ENCODE data around the gene DMBT1. TPM values are rescaled to one million over a fixed set of nuclear protein-coding genes. Genes with fewer than 3 reads are reported as not detected.

Gene DMBT1
- total RNA-seq, 1 donor from 2014 or later: not detected

- Mint-ChIP-seq H3K27ac (ENCODE audit: unreplicated experiment) (no peak overlapping the region), H3K4me1 (ENCODE audit: low read depth, unreplicated experiment) (peaks cover 2% of the 10 kb centered on the region), H3K27me3 (ENCODE audit: low read depth, unreplicated experiment) (peaks cover 31% of the 10 kb centered on the region), H3K36me3 (ENCODE audit: low read depth, unreplicated experiment) (no peaks in the 10 kb centered on the region), H3K4me3 (ENCODE audit: unreplicated experiment) (no peak overlapping the region), H3K9me3 (ENCODE audit: unreplicated experiment) (peaks cover 6% of the 10 kb centered on the region)
- Histone ChIP-seq H3K4me2 (ENCODE audit: low read length) (no peak overlapping the region), H3K27me3 (ENCODE audit: insufficient read depth, low read length) (peaks cover 21% of the 10 kb centered on the region), H3K4me1 (ENCODE audit: insufficient read depth, low read length) (no peaks in the 10 kb centered on the region), H3K36me3 (ENCODE audit: insufficient read depth, low read length) (no peaks in the 10 kb centered on the region), H3K4me3 (ENCODE audit: insufficient read depth, low read depth, low read length) (no peak overlapping the region), H3K27ac (ENCODE audit: low read depth, low read length) (no peak overlapping the region), H3K9me3 (ENCODE audit: insufficient read depth, low read depth, low read length) (no peaks in the 10 kb centered on the region), H2AFZ (ENCODE audit: low read depth, low read length) (no peak overlapping the region), H3K9ac (ENCODE audit: low read length) (no peak overlapping the region), H3K79me2 (ENCODE audit: insufficient read depth, low read length) (no peaks in the 10 kb centered on the region), H4K20me1 (ENCODE audit: insufficient read depth, low read length) (no peaks in the 10 kb centered on the region)
- TF ChIP-seq CTCF (IDR thresholded peaks at IDR 0.05; ENCODE audit: insufficient read depth, low read depth, low read length) (no peak), EZH2 (IDR thresholded peaks at IDR 0.05; ENCODE audit: insufficient read depth, low read length) (no peak)
- DNase-seq (ENCODE audit: low read depth): no peak
- no peak for FAIRE-seq
Observed at GRCh38 chr10:122532601-122533296, 27.8 kb upstream of the DMBT1 start.

GRCh38 chr10:122537545-122537944, 23.0 kb upstream of the DMBT1 start:
- Histone ChIP-seq H2AFZ (ENCODE audit: low read depth, low read length) (no peak overlapping the region), H4K20me1 (ENCODE audit: insufficient read depth, low read length) (no peaks in the 10 kb centered on the region), H3K9me3 (ENCODE audit: insufficient read depth, low read depth, low read length) (no peaks in the 10 kb centered on the region), H3K27me3 (ENCODE audit: insufficient read depth, low read length) (peaks cover 7% of the 10 kb centered on the region), H3K36me3 (ENCODE audit: insufficient read depth, low read length) (no peaks in the 10 kb centered on the region), H3K79me2 (ENCODE audit: insufficient read depth, low read length) (no peaks in the 10 kb centered on the region), H3K4me3 (ENCODE audit: insufficient read depth, low read depth, low read length) (no peak overlapping the region), H3K4me2 (ENCODE audit: low read length) (no peak overlapping the region), H3K4me1 (ENCODE audit: insufficient read depth, low read length) (no peaks in the 10 kb centered on the region), H3K27ac (ENCODE audit: low read depth, low read length) (no peak overlapping the region), H3K9ac (ENCODE audit: low read length) (no peak overlapping the region)
- TF ChIP-seq CTCF (IDR thresholded peaks at IDR 0.05; ENCODE audit: insufficient read depth, low read depth, low read length) (no peak), EZH2 (IDR thresholded peaks at IDR 0.05; ENCODE audit: insufficient read depth, low read length) (no peak)
- no peaks in the 10 kb centered on the region for H3K36me3 Mint-ChIP-seq (ENCODE audit: low read depth, unreplicated experiment)
- no peaks in the 10 kb centered on the region for H3K9me3 Mint-ChIP-seq (ENCODE audit: unreplicated experiment)
- peaks cover 22% of the 10 kb centered on the region for H3K27me3 Mint-ChIP-seq (ENCODE audit: low read depth, unreplicated experiment)
- no peak overlapping the region for H3K27ac Mint-ChIP-seq (ENCODE audit: unreplicated experiment)
- DNase-seq (ENCODE audit: low read depth): no peak
- FAIRE-seq: no peak
- no peak overlapping the region for H3K4me3 Mint-ChIP-seq (ENCODE audit: unreplicated experiment)
- no peaks in the 10 kb centered on the region for H3K4me1 Mint-ChIP-seq (ENCODE audit: low read depth, unreplicated experiment)

GRCh38 chr10:122541541-122542002, 19.0 kb upstream of the DMBT1 start:
- no peak overlapping the region for H2AFZ ChIP-seq (ENCODE audit: low read depth, low read length)
- DNase-seq (ENCODE audit: low read depth): no peak
- no peaks in the 10 kb centered on the region for H3K9me3 Mint-ChIP-seq (ENCODE audit: unreplicated experiment)
- H3K4me2 ChIP-seq (ENCODE audit: low read length): no peak overlapping the region
- H4K20me1 ChIP-seq (ENCODE audit: insufficient read depth, low read length): no peaks in the 10 kb centered on the region
- TF ChIP-seq EZH2 (IDR thresholded peaks at IDR 0.05; ENCODE audit: insufficient read depth, low read length) (no peak), CTCF (IDR thresholded peaks at IDR 0.05; ENCODE audit: insufficient read depth, low read depth, low read length) (no peak)
- no peak overlapping the region for H3K27ac ChIP-seq (ENCODE audit: low read depth, low read length)
- H3K9ac ChIP-seq (ENCODE audit: low read length): no peak overlapping the region
- H3K9me3 ChIP-seq (ENCODE audit: insufficient read depth, low read depth, low read length): no peaks in the 10 kb centered on the region
- H3K4me3 Mint-ChIP-seq (ENCODE audit: unreplicated experiment): no peak overlapping the region
- H3K4me3 ChIP-seq (ENCODE audit: insufficient read depth, low read depth, low read length): no peak overlapping the region
- no peaks in the 10 kb centered on the region for H3K79me2 ChIP-seq (ENCODE audit: insufficient read depth, low read length)
- no peak overlapping the region for H3K27ac Mint-ChIP-seq (ENCODE audit: unreplicated experiment)
- H3K4me1 Mint-ChIP-seq (ENCODE audit: low read depth, unreplicated experiment): no peaks in the 10 kb centered on the region
- no peak for FAIRE-seq
- no peaks in the 10 kb centered on the region for H3K36me3 Mint-ChIP-seq (ENCODE audit: low read depth, unreplicated experiment)
- no peaks in the 10 kb centered on the region for H3K27me3 ChIP-seq (ENCODE audit: insufficient read depth, low read length)
- peaks cover 28% of the 10 kb centered on the region for H3K27me3 Mint-ChIP-seq (ENCODE audit: low read depth, unreplicated experiment)
- H3K4me1 ChIP-seq (ENCODE audit: insufficient read depth, low read length): no peaks in the 10 kb centered on the region
- no peaks in the 10 kb centered on the region for H3K36me3 ChIP-seq (ENCODE audit: insufficient read depth, low read length)
